NOMO-1 treated with DMSO at 0.1 percent for 48 hours (cell line): ENCODE measurements around the gene DIABLO.
A peak's percentile ranks its signal among the peaks of the same experiment; 100 is the strongest.
"Not testable (repeated sequence)": the region's sequence is repeated elsewhere in the genome, so short reads cannot be mapped to it uniquely, and the experiment has no call there.

Source experiments
- DNase-seq: peaks from one replicate; lab custom pipeline; 2025; ENCODE audit not compliant: unreplicated experiment; lab: John Stamatoyannopoulos, UW

DIABLO gene

GRCh38 chr12:122225683-122226365 is at the start of gene DIABLO:
Gene DIABLO (minus strand): TSS chr12:122226052. CDS start chr12:122226014, 38 bp downstream.
- DNase-seq: peak; percentile 98

- DNase-seq: no peak
Measured at GRCh38 chr12:122275459-122275858, 49.6 kb upstream of the DIABLO start.

GRCh38 chr12:122266230-122266901 is 40.5 kb upstream of the DIABLO start, which contains the start of gene VPS33A:
Gene VPS33A (minus strand): TSS chr12:122266494. CDS start chr12:122266408, 86 bp downstream.
- peak; percentile 88 for DNase-seq

- DNase-seq: peak; percentile 13
Measured at GRCh38 chr12:122265886-122266229, 40.0 kb upstream of the DIABLO start.

- DNase-seq: no peak
Measured at GRCh38 chr12:122265476-122265875, 39.6 kb upstream of the DIABLO start.

GRCh38 chr12:122260735-122261134 is 34.9 kb upstream of the DIABLO start:
- not testable (repeated sequence) for DNase-seq

- not testable (repeated sequence) for DNase-seq
Measured at GRCh38 chr12:122258939-122259338, 33.1 kb upstream of the DIABLO start.

- not testable (repeated sequence) for DNase-seq
Measured at GRCh38 chr12:122258462-122258861, 32.6 kb upstream of the DIABLO start.

- no peak for DNase-seq
Measured at GRCh38 chr12:122250536-122250935, 24.7 kb upstream of the DIABLO start.

GRCh38 chr12:122250047-122250446 is 24.2 kb upstream of the DIABLO start:
- DNase-seq: no peak

- DNase-seq: no peak
Measured at GRCh38 chr12:122245553-122245952, 19.7 kb upstream of the DIABLO start.

GRCh38 chr12:122244565-122245371 is 18.9 kb upstream of the DIABLO start:
- DNase-seq: no peak

GRCh38 chr12:122243965-122244364 is 18.1 kb upstream of the DIABLO start:
- DNase-seq: no peak

GRCh38 chr12:122238861-122239260 is 13.0 kb upstream of the DIABLO start:
- no peak for DNase-seq

- peak; percentile 96 for DNase-seq
Measured at GRCh38 chr12:122235741-122236140, 9.9 kb upstream of the DIABLO start.

- no peak for DNase-seq
Measured at GRCh38 chr12:122232691-122233090, 6.8 kb upstream of the DIABLO start.

- no peak for DNase-seq
Measured at GRCh38 chr12:122230798-122231197, 4.9 kb upstream of the DIABLO start.

- no peak for DNase-seq
Measured at GRCh38 chr12:122228092-122228491, 2.2 kb upstream of the DIABLO start.

GRCh38 chr12:122227341-122227740 is 1.5 kb upstream of the DIABLO start:
- DNase-seq: no peak

GRCh38 chr12:122226366-122227125 is 694 bp upstream of the DIABLO start:
- no peak for DNase-seq

GRCh38 chr12:122216445-122216844 is 9.4 kb downstream of the DIABLO start:
- no peak for DNase-seq
